HG03439 (cell line): ENCODE results near the gene TSHZ2.

Experiments
- ATAC-seq: cut with Tn5 transposase; IDR thresholded peaks from one replicate; pipeline ENCODE4 v1.9.1; 2021; ENCODE audit warnings: mild to moderate bottlenecking, moderate library complexity; ENCODE audit not compliant: unreplicated experiment

Gene TSHZ2

GRCh38 chr20:53226826-53227225, 254.7 kb downstream of the TSHZ2 start:
- no peak for ATAC-seq

GRCh38 chr20:53227523-53227922, 255.4 kb downstream of the TSHZ2 start:
- no peak for ATAC-seq

- no peak for ATAC-seq
Measured at GRCh38 chr20:53231061-53231460, 258.9 kb downstream of the TSHZ2 start.

- no peak for ATAC-seq
Measured at GRCh38 chr20:53237461-53237860, 265.3 kb downstream of the TSHZ2 start.

GRCh38 chr20:53238121-53238660, 266.0 kb downstream of the TSHZ2 start:
- ATAC-seq = no peak

GRCh38 chr20:53243152-53243551, 271.0 kb downstream of the TSHZ2 start:
- no peak for ATAC-seq

GRCh38 chr20:53244711-53245110, 272.6 kb downstream of the TSHZ2 start:
- ATAC-seq = no peak

- no peak for ATAC-seq
Measured at GRCh38 chr20:53245574-53245973, 273.4 kb downstream of the TSHZ2 start.

- ATAC-seq = no peak
Measured at GRCh38 chr20:53247468-53248103, 275.4 kb downstream of the TSHZ2 start.

- no peak for ATAC-seq
Measured at GRCh38 chr20:53250456-53250855, 278.3 kb downstream of the TSHZ2 start.

- ATAC-seq = no peak
Measured at GRCh38 chr20:53252002-53252401, 279.8 kb downstream of the TSHZ2 start.

- no peak for ATAC-seq
Measured at GRCh38 chr20:53253668-53254067, 281.5 kb downstream of the TSHZ2 start.

- no peak for ATAC-seq
Measured at GRCh38 chr20:53255102-53255710, 283.0 kb downstream of the TSHZ2 start.

GRCh38 chr20:53258741-53259140, 286.6 kb downstream of the TSHZ2 start:
- ATAC-seq = no peak

GRCh38 chr20:53260168-53260567, 288.0 kb downstream of the TSHZ2 start:
- ATAC-seq = no peak

GRCh38 chr20:53260591-53260990, 288.4 kb downstream of the TSHZ2 start:
- ATAC-seq = no peak

- ATAC-seq = no peak
Measured at GRCh38 chr20:53262365-53262764, 290.2 kb downstream of the TSHZ2 start.

GRCh38 chr20:53263554-53264438, 291.6 kb downstream of the TSHZ2 start:
- ATAC-seq = no peak

GRCh38 chr20:53264604-53265003, 292.4 kb downstream of the TSHZ2 start:
- no peak for ATAC-seq

GRCh38 chr20:53265304-53265875, 293.2 kb downstream of the TSHZ2 start:
- ATAC-seq = no peak

- ATAC-seq = no peak
Measured at GRCh38 chr20:53269380-53269779, 297.2 kb downstream of the TSHZ2 start.
